Neural progenitor cell (in vitro differentiated cells): Measurements from ENCODE around the gene PHKA2.

Experiments used
- CTCF ChIP-seq: fragments of 200-600 bp; sonication (generic); IDR thresholded peaks from 2 replicates; pipeline ENCODE4 v1.5.1; 2017; ENCODE audit warnings: antibody characterized with exemption, mild to moderate bottlenecking
- EZH2 ChIP-seq: fragments of 200-600 bp; sonication (generic); IDR thresholded peaks from 2 replicates; pipeline ENCODE4 v1.6.1; 2017; ENCODE audit warnings: antibody characterized with exemption, mild to moderate bottlenecking, moderate library complexity

GRCh38 chrX:18894156-18894555 lies 89.8 kb downstream of the PHKA2 start:
- TF ChIP-seq CTCF (no peak), EZH2 (no peak)
